ENCODE measurements around the gene ELFN2.
A peak's percentile ranks its signal among the peaks of the same experiment; 100 is the strongest.
"Not testable (repeated sequence)": the region's sequence is repeated elsewhere in the genome, so short reads cannot be mapped to it uniquely, and the experiment has no call there.

Gene ELFN2

DNA sequence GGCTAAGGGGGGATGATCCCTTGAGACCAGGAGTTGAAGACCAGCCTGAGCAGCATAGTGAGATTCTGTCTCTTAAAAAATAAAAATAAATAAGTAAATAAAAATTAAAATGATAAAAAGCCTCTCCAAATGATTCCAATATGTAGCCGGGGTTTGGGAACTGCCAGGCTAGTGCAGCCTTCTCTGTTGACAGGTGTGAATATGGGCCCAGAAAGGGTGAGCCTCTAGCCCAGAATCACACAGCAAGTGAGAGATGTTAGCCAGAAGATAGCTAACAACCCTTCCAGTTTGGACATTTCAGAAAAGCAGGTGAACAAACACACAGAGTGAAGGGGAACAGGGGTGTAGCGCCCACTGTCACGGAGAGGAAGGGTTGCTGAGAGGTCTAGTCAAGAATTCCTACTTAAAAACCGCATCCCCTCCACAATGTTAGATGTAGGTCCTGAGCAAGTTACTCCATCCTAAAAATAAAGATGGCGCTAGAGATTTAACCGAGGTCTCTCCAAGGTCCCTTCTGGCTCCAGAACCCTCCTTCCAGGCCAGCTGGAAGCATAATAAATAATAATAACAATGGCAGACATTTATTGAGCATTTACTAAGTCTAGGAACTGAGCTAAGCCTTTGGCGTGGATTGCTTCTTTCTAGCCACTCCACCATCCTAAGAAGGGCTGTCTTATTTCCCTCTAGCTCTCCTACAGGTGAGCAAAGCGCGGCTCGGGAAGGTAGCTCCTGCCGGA is 93.4 kb downstream of the ELFN2 start:
- no peak for DNase-seq

DNA sequence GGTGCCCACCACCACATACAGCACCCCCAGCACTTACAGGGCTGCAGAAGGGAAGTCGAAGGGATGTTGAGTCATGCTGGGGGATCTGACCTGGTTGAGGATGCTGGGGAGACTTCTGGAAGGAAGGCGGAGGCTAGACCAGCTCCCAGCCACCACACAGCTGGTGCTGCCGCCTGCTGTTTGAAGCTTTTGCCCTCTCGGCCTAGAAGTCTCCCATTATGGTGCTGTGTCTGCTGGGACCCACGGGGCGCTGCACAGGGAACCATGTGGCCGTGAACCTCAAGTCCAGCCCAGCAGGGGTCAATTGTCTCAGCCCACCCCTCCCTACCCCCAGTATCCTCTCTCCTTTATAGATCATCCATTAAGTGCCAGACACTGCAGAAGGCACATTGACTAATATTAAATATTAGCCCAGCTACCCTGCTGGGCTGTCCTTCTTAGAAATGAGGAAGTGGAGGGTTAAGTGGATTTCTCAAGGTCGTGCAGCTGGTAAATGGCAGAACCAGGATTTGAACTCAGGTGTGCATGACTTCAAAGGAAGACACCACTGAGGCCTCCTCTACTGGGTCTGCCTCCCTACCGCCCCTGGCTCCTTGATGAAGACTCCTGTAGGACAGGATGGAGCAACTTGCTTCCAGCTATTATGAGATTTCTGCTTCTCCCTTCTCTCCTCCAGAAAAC is 95.3 kb downstream of the ELFN2 start:
- no peak for DNase-seq

DNA sequence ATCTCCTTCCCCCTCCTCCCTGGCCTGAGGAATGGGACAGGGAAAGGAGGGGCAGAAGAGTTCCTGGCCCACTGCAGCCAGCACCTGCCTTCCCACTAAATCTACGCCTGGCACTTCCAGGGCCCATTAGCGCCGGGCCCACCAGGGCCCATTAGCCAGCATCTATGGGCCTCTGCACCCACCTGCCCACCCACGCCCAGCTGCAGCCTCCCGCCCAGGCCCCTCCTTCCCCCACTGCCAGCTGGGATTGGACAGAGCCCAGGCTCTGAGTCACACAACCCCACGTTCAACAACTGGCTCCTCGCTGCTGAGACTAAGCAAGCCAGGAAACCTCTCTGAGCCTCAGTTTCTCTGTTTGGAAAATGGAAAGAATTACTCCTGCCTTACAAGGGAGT is 96.2 kb downstream of the ELFN2 start:
- DNase-seq = peak; percentile 48

DNA sequence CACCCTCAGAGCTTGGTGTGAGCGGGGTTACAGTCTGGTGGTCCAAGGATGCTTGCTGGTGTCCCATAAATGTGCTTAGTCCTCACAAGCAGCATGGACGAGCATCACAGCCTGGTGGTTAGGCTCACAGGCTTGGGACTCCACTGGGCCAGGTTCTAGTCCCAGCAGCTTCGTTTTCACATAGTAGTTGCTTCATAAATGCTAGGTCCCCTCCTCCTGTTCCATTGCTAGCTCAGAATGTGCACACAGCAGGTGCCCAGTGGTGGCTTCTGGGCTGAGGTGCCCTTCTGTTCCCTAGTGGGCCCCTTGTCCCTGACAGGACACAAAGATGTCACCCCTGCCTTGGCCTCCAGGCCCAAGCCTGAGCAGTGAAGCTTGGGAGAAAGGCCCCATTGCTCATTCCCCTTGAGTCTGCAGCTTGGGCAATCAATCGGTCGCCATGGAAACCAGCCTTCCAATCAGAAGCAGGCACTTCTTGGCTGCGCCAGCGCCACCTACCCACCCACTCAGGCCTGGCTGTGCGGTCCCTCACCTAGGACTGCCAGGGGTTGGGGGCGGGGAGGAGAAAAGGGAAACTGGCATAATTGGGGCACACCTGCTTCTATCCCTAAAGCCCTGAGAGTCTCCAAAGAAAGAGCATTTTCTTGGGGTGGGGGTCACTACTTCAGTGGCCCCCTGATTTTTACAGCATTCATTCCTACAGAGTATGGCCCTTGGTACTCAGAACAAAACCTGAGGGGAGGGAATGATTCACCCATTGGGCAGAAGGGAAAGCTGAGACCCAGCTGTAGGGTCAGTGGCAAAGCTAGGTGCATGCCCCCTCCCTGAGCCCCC is 96.9 kb downstream of the ELFN2 start:
- peak; percentile 54 for DNase-seq

DNA sequence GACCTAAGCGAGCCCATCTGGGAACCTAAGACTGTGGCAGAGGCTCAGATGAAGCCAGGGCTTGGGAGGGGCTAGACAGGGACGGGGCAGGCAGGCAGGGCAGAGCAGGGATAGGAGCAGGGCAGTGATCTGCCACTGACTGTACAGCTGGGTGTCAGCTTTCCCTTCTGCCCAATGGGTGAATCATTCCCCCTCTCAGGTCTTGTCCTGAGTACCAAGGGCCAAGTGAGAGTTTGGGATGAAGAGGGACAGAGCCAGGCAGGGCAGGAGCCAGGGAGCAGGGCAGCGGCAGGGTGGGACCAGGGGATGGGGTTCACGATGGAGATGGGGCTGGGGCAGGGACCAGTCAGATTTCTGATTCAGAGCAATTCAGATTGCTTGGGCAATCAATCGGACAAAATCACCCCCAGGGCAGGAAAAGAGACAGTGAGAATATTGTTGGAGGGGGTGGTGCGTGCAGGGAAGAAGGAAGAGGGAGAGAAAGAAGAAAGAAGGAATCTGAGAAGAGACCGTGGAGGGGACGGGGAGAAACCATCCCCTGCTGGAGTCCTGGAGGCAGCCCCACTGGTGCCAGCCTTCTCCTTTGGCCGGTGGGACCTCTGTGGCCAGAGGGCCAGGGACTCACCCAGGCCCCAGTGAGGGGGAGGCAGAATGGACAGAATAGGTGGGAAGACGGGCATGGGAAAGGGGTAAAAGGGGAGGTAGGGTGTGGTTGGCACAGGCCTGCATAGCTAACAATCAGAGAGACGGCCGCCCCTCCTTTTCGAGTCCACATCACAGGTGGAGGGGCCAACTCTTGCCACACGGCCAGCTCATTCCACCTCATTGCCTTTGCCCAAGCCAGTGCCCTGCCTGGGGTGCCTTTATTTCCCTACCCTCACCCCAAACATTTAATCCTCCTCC is 97.8 kb downstream of the ELFN2 start:
- DNase-seq = no peak

DNA sequence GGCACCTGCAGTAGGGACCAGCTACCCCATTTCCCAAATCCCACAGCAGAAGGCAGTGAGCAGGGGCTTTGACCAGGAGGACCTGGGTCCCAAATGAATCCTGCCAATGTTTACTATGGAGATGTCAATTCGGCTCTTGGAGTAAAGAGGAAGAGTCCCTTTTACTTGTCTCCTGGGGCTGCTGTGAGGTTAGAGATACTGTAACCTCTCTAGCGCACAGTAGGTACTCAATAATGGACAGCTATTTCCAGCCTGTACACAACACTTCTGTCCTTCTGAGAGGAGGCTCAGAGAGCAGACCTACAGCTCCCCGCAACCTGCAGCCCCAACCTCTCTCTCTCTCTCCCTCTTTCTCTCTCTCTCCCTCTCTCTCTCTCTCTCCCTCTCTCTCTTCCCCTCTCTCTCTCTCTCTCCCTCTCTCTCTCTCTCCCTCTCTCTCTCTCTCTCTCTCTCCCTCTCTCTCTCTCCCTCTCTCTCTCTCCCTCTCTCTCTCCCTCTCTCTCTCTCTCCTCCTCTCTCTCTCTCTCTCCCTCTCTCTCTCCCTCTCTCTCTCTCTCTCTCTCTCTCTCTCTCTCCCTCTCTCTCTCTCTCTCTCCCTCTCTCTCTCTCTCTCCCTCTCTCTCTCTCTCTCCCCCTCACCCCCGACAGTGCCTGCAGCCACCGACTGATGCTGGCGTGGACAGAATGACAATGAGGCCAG is 98.6 kb downstream of the ELFN2 start:
- not testable (repeated sequence) for DNase-seq

DNA sequence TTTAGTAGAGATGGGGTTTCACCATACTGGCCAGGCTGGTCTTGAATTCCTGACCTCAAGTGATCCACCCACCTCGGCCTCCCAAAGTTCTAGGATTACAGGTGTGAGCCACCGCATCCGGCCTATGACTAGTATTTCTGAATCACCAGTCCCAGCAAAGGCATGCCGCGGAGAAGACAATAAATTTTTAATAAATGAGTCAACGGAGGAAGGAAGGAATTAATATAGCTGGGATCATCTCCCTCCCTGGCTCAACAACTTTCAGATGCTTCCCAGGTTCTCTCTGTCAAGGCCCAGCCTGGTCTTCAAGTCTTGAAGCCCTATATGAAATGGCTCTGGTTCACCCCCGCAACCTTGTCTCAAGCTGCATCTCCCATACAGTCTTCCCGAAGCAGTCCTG is 99.3 kb downstream of the ELFN2 start:
- no peak for DNase-seq

DNA sequence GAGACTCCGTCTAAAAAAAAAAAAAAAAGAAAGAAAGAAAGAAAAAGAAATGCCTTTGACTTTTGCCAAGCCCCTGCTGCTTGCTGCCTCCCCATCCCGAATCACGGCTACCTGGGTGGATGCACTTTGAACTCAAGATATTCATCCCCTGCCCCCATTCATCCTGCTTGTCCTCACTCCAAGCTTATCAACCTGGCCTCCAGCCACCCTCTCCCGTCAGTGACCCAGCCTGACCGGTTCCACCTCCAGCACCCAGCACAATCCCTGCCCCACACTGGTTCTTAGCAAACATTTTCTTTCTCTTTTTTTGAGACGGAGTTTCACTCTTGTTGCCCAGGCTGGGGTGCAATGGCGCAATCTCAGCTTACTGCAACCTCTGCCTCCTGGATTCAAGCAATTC is 100.6 kb downstream of the ELFN2 start:
- DNase-seq = no peak

DNA sequence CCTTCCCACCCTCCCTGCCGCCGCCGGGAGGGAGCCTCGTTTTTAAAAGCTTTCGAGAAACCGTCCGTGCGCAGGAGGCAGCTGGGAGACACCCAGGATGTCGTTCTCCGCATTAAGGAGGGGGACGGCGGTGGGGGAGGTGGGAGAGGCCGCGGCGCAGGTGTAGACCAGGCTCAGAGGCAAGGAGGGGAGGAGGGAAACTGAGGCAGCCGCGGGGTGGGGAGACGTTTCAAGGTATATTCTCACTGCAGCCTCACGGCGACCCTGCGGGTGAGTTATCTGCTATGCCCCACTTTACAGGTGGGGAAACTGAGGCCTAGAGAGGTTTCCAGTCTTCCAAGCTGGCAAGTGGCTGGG is 102.3 kb downstream of the ELFN2 start:
- DNase-seq = no peak

DNA sequence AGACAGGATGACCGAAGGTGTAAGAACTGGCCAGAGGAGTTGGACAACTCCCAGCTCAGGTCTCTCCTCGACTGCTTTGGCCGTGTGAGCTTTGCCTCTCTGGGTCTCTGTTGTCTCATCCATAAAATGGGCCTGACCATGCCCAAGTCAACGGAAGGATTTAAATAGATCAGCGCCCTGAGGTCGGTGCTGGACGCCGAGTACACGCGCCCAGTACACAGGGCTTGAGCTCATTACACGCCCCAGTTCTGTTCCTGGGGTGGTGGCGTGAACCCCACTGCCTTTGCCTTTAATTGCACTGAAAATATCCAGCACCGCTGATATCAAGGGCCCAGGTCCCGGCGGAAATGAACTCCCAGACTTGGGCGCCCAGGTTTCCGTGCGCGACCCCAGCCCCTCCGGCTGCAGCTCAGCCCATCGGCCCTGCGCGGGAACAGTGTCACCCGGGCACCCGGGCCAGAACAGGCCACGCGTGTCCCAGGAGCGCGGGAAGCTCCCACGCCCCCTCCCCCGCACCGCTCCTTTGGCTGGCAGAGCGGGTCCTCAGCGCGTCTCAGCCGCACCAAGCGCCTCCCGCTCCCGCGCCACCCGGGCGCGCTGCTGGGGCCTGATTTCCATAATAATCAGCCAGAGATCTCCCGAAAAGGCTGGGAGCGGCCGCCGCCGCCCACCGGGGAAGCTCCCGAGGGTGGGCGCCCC is 102.8 kb downstream of the ELFN2 start:
- DNase-seq = no peak

DNA sequence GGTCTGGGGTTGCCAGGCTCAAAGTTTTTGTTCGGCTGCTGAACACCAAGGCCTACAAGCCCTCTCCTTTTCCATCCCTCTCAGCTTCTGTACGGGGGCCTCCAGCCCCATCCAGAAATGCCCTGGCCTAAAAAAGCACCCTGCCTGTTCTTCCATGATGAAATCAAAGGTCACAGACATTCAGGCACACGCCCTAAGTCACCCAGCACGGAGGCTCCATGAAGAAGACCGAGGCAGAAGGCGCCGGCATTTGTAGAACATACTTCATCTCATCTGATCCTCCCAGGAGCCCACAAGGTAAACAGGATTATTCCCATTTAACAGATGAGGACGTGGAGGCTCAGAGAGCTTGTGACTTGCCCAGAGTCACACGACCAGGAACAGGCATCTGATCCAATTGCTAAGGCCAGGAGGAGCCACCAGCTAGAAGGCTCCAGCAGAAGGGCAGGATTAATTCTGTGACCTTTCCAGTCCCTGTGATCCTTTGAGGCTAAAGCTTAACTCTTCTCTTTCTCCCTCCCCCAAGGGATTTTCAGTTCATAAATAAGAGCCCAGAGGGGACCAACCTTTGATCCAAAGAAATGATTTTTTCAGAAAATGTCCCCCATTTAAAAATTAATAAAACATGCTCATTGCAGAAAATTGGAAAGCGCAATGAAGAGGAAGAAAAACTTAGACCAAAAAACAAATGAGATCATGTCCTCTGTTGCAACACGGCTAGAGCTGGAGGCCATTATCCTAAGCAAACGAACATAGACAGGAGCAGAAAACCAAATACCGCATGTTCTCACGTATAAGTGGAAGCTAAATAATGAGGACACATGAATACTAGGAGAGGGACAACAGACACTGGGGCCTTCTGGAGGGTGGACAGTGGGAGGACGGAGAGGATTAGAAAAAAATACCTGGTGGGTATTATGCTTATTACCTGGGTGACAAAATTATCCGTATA is 106.3 kb downstream of the ELFN2 start:
- DNase-seq = no peak

DNA sequence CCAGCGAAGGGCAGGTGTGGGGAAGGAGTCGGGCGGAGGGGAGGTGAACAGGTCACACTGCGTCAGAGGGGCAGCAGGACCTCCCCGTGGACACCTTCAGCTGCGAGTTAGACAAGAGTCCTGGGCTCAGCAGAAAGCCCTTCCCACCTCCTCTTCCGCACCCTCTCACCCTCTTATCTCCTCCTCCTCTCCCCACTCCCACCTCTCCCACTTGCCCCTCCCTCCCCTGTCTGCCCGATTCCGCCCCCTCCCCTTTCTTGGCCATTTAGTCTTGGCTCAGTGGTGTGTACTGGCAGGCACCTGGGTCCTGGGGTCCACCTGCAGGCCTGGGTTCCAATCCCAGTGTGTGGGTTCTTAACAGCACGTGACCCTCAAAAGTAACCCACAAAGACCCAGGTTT is 107.8 kb downstream of the ELFN2 start:
- DNase-seq = no peak

DNA sequence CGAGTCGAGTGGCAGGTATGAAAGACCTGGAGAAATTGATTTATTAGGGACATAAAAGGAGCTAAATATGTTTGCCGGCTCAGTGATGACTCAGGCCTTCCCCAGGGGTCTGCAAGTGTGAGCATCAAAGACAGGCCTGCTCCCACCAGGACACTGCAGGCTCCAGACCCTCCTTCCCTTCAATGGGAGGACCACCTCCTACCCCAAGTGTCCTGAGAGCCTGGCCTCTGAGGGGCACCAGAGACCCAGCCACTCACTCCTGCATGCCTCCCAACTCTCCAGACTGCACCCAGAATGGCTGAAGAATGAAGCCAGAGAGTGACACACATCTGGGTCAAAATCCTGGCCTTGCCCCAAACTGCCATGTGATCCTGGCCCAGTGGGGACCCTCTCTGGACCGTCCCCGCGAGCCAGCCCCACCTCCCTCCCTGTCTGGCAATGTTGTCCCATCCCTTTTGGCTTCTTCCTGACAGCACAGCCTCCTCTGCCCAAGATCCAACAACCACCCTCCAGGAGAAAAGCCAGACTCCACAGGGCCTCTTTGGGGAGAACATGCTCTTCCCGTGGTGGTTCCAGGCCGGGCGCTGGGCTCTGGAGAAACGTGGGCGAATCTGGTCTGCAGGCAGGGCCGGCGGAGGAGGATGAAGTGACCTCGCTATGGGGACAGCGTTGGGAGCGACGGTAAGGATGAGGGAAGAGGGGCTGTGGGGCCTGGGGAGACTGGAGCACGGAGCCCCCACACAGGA is 108.7 kb downstream of the ELFN2 start:
- no peak for DNase-seq

Data from right hindlimb (tissue), 1 donor.